Muscle of leg (tissue), 11 donors: ENCODE data around the gene EME1. TPM values are rescaled to one million over a fixed set of nuclear protein-coding genes. Genes with fewer than 3 reads are reported as not detected.
"Not testable (repeated sequence)": the region's sequence is repeated elsewhere in the genome, so short reads cannot be mapped to it uniquely, and the experiment has no call there.

Experiments used
- DNase-seq: peaks from one replicate; pipeline ENCODE4 v3.0.0; 2013
- H3K27ac ChIP-seq: one replicate; pipeline ENCODE4 v1.5.1; 2013; ENCODE audit warnings: mild to moderate bottlenecking, low read length, control low read depth
- H3K27me3 ChIP-seq: one replicate; pipeline ENCODE4 v1.6.1; 2013; ENCODE audit warnings: low read length; ENCODE audit not compliant: control insufficient read depth, insufficient read depth
- H3K36me3 ChIP-seq: one replicate; pipeline ENCODE4 v1.6.1; 2013; ENCODE audit warnings: low read length; ENCODE audit not compliant: control insufficient read depth, insufficient read depth
- H3K4me1 ChIP-seq: one replicate; pipeline ENCODE4 v1.6.1; 2013; ENCODE audit warnings: low read length; ENCODE audit not compliant: control insufficient read depth, insufficient read depth
- H3K4me3 ChIP-seq: one replicate; pipeline ENCODE4 v1.5.1; 2013; ENCODE audit warnings: low read length, control low read depth
- H3K9me3 ChIP-seq: replicated peaks from 2 replicates; pipeline ENCODE4 v1.6.1; 2013; ENCODE audit warnings: low read depth, low read length; ENCODE audit not compliant: control insufficient read depth
- WGBS: methylation state at CpG from one replicate; pipeline ENCODE4 v1.1.5; 2013; ENCODE audit warnings: missing lambda C conversion rate; ENCODE audit not compliant: insufficient coverage; 5-methylcytosine and 5-hydroxymethylcytosine counted together
- polyA plus RNA-seq, 8 donors: library from polyadenylated mRNA; unstranded; fragments of 120-200 nt; gene quantifications; one replicate each; pipeline versions ENCODE4 v1.2.1 to v1.2.3, GENCODE V29; 2013; ENCODE audit warnings: inconsistent platforms in 1 of 8, low replicate concordance in 1 of 8; ENCODE audit not compliant: insufficient read length in 8 of 8, insufficient read depth in 1 of 8
- total RNA-seq: library from RNA; stranded (reverse); fragments of 120-200 nt; gene quantifications from one replicate; pipeline ENCODE4 v1.2.4, GENCODE V29; 2013

The EME1 gene
- total and polyA plus RNA-seq, 9 donors, result 4.3 to 7.7 (median 5.3) TPM

DNA sequence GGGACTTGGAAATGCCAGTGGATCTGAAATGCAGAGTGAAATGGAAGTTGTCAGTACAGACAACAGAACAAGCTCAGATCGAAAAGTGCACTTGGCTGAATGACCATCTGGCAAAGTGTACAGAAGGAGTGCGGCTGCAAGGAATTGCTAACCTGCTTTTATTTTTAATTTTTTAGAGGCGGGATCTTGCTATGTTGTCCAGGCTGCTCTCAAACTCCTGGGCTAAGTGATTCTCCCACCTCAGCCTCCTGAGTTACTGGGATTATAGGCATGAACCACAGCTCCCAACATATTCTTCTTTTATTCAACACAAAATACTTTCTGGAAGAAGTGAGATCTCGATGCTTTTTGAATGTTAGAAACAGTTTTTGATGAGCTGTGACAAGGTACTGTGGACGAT lies 20.7 kb downstream of the EME1 start:
- Histone ChIP-seq H3K27ac (no peak overlapping the region), H3K9me3 (no peaks in the 10 kb centered on the region), H3K4me1 (peaks cover 18% of the 10 kb centered on the region), H3K4me3 (no peak overlapping the region), H3K36me3 (peaks cover 66% of the 10 kb centered on the region), H3K27me3 (no peaks in the 10 kb centered on the region)
- WGBS, result 97% methylated on average over 5 of the region's 5 CpGs
- DNase-seq, result no peak

DNA sequence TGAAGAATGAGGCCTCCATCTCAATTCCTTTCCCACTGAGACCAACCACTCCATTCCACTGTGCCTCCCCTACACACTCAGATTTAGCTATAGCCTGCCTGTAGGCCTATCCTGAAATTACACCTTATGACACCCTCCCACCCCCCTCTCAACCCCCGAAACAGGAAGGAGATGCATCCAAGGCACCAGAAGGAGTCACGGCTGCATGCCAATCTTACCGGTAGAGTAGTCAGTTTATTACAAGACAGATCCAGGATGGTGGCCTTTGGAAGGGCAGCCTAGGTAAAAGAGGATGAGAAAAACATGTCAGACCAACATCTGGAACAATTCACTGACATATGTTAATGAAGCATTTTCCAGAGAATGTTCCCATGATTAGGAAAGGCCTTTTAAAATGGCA lies 21.7 kb downstream of the EME1 start:
- Histone ChIP-seq H3K4me3 (no peak overlapping the region), H3K4me1 (peaks cover 18% of the 10 kb centered on the region), H3K27me3 (no peaks in the 10 kb centered on the region), H3K9me3 (no peaks in the 10 kb centered on the region), H3K27ac (no peak overlapping the region), H3K36me3 (peaks cover 57% of the 10 kb centered on the region)
- WGBS, result 20% methylated on average over 1 of the region's 3 CpGs
- DNase-seq, result no peak

DNA sequence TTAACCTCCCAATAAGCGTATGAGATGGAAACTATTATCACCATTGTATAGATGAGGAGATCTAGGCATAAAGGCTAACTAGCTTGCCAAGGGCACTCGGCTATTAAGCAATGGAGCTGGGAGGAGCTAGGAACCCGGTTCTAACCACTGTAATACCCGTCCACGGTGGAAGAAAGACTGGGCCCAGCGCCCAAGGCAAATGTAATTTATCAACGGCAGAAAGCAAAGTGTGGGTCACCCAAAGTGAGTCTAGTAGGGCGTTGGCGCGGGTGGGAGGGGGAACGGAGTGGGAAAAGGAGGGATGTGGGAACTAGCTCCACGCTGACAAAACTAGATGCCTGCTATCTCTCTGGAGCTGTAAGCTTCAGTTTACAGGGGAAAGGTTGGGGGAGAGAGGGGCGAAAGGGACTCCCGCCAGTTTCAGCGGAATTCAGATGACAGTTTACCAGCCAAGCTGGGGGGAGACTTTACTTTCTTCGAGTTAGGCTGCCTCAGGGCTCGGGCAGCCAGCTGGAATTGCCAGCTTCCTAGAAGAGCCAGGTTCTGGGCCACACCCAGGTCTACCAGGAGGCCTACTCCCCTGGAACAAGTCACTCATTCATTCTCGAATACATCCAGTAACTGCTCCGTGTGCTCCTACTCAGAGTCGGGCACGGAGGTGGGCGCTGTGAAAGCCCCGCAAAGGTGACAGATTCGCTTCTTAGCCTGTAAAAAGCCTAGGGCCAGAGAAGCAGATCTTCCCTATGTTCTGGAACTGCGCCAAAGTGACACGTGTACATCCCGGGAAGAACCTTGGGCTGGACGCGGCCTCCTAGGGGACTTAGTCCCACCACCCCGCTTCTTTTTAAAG lies 23.5 kb downstream of the EME1 start:
- H3K4me3 ChIP-seq, result peak overlapping the region; percentile 90
- H3K9me3 ChIP-seq, result no peaks in the 10 kb centered on the region
- H3K36me3 ChIP-seq, result peaks cover 40% of the 10 kb centered on the region
- peak overlapping the region; percentile 81 for H3K27ac ChIP-seq
- WGBS, result 1% methylated on average over 28 of the region's 30 CpGs
- DNase-seq, result peak; percentile 74
- no peaks in the 10 kb centered on the region for H3K27me3 ChIP-seq
- H3K4me1 ChIP-seq, result peaks cover 18% of the 10 kb centered on the region

GRCh38 chr17:50397111-50397918 lies 24.3 kb downstream of the EME1 start, which contains the start of gene LRRC59:
LRRC59 (minus strand) TSS chr17:50397523; CDS start chr17:50397317, 206 bp downstream.
- peaks cover 18% of the 10 kb centered on the region for H3K4me1 ChIP-seq
- peaks cover 31% of the 10 kb centered on the region for H3K36me3 ChIP-seq
- no peaks in the 10 kb centered on the region for H3K27me3 ChIP-seq
- peak within 1 kb of the TSS; percentile 90 for H3K4me3 ChIP-seq
- under 1% methylated on average over 59 of the region's 70 CpGs for WGBS
- DNase-seq, result peak; percentile 92
- H3K27ac ChIP-seq, result peak within 1 kb of the TSS; percentile 81
- H3K9me3 ChIP-seq, result no peaks in the 10 kb centered on the region

GRCh38 chr17:50397919-50398285 lies 24.9 kb downstream of the EME1 start:
- Histone ChIP-seq H3K27ac (no peak overlapping the region), H3K4me1 (peaks cover 18% of the 10 kb centered on the region), H3K36me3 (peaks cover 26% of the 10 kb centered on the region), H3K27me3 (no peaks in the 10 kb centered on the region), H3K9me3 (no peaks in the 10 kb centered on the region), H3K4me3 (peak overlapping the region; percentile 90)
- WGBS, result 40% methylated on average over 5 of the region's 9 CpGs
- DNase-seq, result no peak

DNA sequence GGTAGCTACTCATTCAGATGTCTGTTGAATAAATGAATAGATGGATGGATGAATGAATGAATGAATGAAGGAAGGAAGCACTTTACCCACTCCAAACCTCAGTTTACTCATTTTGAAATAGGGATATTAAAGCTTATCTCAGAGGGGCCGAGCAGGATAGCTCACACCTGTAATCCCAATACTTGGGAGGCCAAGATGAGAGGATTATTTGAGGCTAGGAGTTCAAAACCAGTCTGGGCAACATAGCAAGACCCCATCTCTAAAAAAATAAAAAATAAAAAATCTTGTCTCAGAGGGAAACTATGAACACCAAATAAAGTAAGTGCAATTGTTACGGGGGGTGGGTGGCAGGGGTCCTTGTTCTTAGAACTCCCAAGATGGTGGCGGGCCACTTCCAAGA lies 25.6 kb downstream of the EME1 start:
- 86% methylated on average over 1 of the region's 3 CpGs for WGBS
- not testable (repeated sequence) for DNase-seq, H3K4me3 ChIP-seq, H3K9me3 ChIP-seq, H3K27me3 ChIP-seq, H3K27ac ChIP-seq
- Histone ChIP-seq H3K4me1 (peaks cover 18% of the 10 kb centered on the region), H3K36me3 (peaks cover 18% of the 10 kb centered on the region)

GRCh38 chr17:50399591-50399990 lies 26.6 kb downstream of the EME1 start:
- WGBS, result 71% methylated on average over 2 of the region's 8 CpGs
- H3K4me1 ChIP-seq, result peaks cover 18% of the 10 kb centered on the region
- H3K4me3 ChIP-seq, H3K27ac ChIP-seq, H3K9me3 ChIP-seq, H3K27me3 ChIP-seq, H3K36me3 ChIP-seq, DNase-seq: not testable (repeated sequence)

DNA sequence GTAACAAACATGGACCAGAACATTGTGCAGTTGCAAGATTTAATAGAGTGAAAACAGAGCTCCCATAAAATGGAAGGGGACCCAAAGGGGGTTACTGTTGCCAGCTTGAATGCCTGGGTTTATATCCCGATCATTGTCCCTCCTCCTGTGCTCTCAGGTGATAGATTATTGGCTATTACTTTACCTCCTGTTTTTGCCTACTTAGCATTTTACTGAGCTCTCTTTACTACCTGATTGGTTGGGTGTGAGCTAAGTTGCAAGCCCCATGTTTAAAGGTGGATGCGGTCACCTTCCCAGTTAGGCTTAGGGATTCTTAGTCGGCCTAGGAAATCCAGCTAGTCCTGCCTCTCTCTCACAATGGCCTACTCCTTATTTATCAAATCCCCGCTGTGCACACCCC lies 32.3 kb downstream of the EME1 start:
- not testable (repeated sequence) for H3K9me3 ChIP-seq, H3K36me3 ChIP-seq, DNase-seq, H3K4me3 ChIP-seq, H3K27ac ChIP-seq, H3K4me1 ChIP-seq
- no CpG with 5 or more reads among the region's 4 CpGs for WGBS
- H3K27me3 ChIP-seq, result peaks cover 10% of the 10 kb centered on the region

DNA sequence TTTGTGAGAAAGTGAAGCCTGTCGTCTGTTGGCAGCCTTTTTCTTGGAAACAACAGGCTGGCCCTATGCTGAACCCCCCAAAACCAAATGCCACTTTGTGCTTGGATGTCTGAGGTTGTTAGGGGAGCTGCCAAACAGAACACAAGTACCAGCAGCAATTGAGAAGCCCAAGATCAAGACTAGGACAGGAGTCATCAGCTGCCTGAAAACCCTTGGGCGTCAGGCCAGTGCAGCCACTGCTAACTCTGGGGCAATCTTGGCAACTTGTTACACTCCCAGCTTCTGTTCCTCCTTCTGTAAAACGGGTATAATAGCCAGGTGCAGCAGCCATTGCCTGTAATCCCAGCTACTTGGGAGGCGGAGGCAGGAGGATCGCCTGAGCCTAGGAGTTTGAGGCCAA lies 33.5 kb downstream of the EME1 start:
- H3K27me3 ChIP-seq, result peaks cover 10% of the 10 kb centered on the region
- 59% methylated on average over 2 of the region's 5 CpGs for WGBS

DNA sequence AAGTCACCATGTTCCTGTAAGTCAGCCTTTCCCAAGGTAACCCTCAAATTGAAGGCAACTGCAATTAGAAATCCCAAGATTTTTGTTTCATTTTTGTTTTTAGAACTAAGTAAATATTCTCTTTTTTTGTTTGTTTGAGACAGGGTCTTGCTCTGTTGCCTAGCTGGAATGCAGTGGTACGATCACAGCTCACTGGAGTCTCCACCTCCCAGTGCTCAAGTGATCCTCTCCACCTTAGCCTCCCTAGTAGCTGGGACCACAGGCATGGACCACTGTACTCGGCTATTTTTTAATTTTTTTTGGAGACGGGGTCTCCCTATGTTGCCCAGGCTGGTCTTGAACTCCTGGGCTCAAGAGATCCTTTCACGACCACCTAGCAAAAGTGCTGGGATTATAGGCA lies 34.9 kb downstream of the EME1 start:
- WGBS, result 55% methylated on average over 1 of the region's 4 CpGs
- Histone ChIP-seq H3K4me1 (no peaks in the 10 kb centered on the region), H3K4me3 (no peak overlapping the region), H3K36me3 (no peaks in the 10 kb centered on the region), H3K9me3 (peaks cover 4% of the 10 kb centered on the region), H3K27me3 (peaks cover 10% of the 10 kb centered on the region), H3K27ac (no peak overlapping the region)
- DNase-seq, result no peak

More for the DNA sequence above, 33.5 kb downstream of the EME1 start:
- Histone ChIP-seq H3K9me3 (no peaks in the 10 kb centered on the region), H3K36me3 (no peaks in the 10 kb centered on the region), H3K4me3 (no peak overlapping the region), H3K4me1 (no peaks in the 10 kb centered on the region), H3K27ac (no peak overlapping the region)
- DNase-seq, result no peak
